Neural progenitor cell (in vitro differentiated cells): ENCODE results near the gene PNN. TPM values are rescaled to one million over a fixed set of nuclear protein-coding genes. Genes with fewer than 3 reads are reported as not detected.
"Not testable (repeated sequence)": the region's sequence is repeated elsewhere in the genome, so short reads cannot be mapped to it uniquely, and the experiment has no call there.

Experiments used
- DNase-seq: peaks from one replicate; pipeline ENCODE4 v3.0.0-alpha.2; 2016; ENCODE audit warnings: low spot score
- H2AFZ ChIP-seq: fragments of 200-600 bp; sonication (generic); replicated peaks from 2 replicates; pipeline ENCODE4 v1.6.1; 2016; ENCODE audit warnings: antibody characterized with exemption
- H3F3A ChIP-seq: fragments of 200-600 bp; sonication (generic); 2 replicates; pipeline ENCODE4 v1.6.1; 2016; ENCODE audit warnings: antibody characterized with exemption, low read depth
- H3K27ac ChIP-seq: fragments of 200-600 bp; sonication (generic); 2 replicates; pipeline ENCODE4 v1.5.1; 2016; ENCODE audit warnings: mild to moderate bottlenecking
- H3K27me3 ChIP-seq: fragments of 200-600 bp; sonication (generic); 2 replicates; pipeline ENCODE4 v1.6.1; 2016; ENCODE audit warnings: mild to moderate bottlenecking, moderate library complexity
- H3K36me3 ChIP-seq: fragments of 200-600 bp; sonication (generic); 2 replicates; pipeline ENCODE4 v1.5.1; 2016
- H3K4me1 ChIP-seq: fragments of 200-600 bp; sonication (generic); 2 replicates; pipeline ENCODE4 v1.6.1; 2016; ENCODE audit warnings: mixed run types
- H3K4me2 ChIP-seq: fragments of 200-600 bp; sonication (generic); 2 replicates; pipeline ENCODE4 v1.6.1; 2016
- H3K4me3 ChIP-seq: fragments of 200-600 bp; sonication (generic); 2 replicates; pipeline ENCODE4 v1.5.1; 2016
- H3K79me2 ChIP-seq: fragments of 200-600 bp; sonication (generic); 2 replicates; pipeline ENCODE4 v1.6.1; 2016; ENCODE audit warnings: low read depth
- H3K9ac ChIP-seq: fragments of 200-600 bp; sonication (generic); 2 replicates; pipeline ENCODE4 v1.6.1; 2016
- H3K9me3 ChIP-seq: fragments of 200-600 bp; sonication (generic); 2 replicates; pipeline ENCODE4 v1.5.1; 2016; ENCODE audit warnings: low read depth
- H4K20me1 ChIP-seq: fragments of 200-600 bp; sonication (generic); 2 replicates; pipeline ENCODE4 v1.6.1; 2016; ENCODE audit warnings: low read depth
- H3K27ac Mint-ChIP-seq: 3 replicates; pipeline ENCODE4 v1.8.0; 2021; ENCODE audit warnings: mixed read lengths
- H3K27me3 Mint-ChIP-seq: 2 replicates; pipeline ENCODE4 v1.8.0; 2022; ENCODE audit warnings: low read depth, mild to moderate bottlenecking, inconsistent platforms, moderate library complexity, mixed read lengths; ENCODE audit not compliant: insufficient read depth
- H3K36me3 Mint-ChIP-seq: 3 replicates; pipeline ENCODE4 v1.8.0; 2021; ENCODE audit warnings: mixed read lengths
- H3K4me1 Mint-ChIP-seq: 3 replicates; pipeline ENCODE4 v1.8.0; 2021; ENCODE audit warnings: mixed read lengths
- H3K4me3 Mint-ChIP-seq: 3 replicates; pipeline ENCODE4 v1.8.0; 2021; ENCODE audit warnings: mild to moderate bottlenecking, moderate library complexity, mixed read lengths
- H3K9me3 Mint-ChIP-seq: 3 replicates; pipeline ENCODE4 v1.8.0; 2020; ENCODE audit warnings: mixed read lengths
- CTCF ChIP-seq: fragments of 200-600 bp; sonication (generic); IDR thresholded peaks from 2 replicates; pipeline ENCODE4 v1.5.1; 2017; ENCODE audit warnings: antibody characterized with exemption, mild to moderate bottlenecking
- EZH2 ChIP-seq: fragments of 200-600 bp; sonication (generic); IDR thresholded peaks from 2 replicates; pipeline ENCODE4 v1.6.1; 2017; ENCODE audit warnings: antibody characterized with exemption, mild to moderate bottlenecking, moderate library complexity
- EZH2phosphoT487 ChIP-seq: fragments of 200-600 bp; sonication (generic); IDR thresholded peaks from 2 replicates; pipeline ENCODE4 v1.6.1; 2017; ENCODE audit warnings: antibody characterized with exemption
- total RNA-seq: library from RNA; depleted of rRNA; stranded (reverse); fragments of >200 nt; gene quantifications from 2 replicates; pipeline ENCODE4 v1.2.3, GENCODE V29; 2015; ENCODE audit warnings: low replicate concordance

PNN gene
- total RNA-seq, 1 donor from 2014 or later, result 110 TPM

DNA sequence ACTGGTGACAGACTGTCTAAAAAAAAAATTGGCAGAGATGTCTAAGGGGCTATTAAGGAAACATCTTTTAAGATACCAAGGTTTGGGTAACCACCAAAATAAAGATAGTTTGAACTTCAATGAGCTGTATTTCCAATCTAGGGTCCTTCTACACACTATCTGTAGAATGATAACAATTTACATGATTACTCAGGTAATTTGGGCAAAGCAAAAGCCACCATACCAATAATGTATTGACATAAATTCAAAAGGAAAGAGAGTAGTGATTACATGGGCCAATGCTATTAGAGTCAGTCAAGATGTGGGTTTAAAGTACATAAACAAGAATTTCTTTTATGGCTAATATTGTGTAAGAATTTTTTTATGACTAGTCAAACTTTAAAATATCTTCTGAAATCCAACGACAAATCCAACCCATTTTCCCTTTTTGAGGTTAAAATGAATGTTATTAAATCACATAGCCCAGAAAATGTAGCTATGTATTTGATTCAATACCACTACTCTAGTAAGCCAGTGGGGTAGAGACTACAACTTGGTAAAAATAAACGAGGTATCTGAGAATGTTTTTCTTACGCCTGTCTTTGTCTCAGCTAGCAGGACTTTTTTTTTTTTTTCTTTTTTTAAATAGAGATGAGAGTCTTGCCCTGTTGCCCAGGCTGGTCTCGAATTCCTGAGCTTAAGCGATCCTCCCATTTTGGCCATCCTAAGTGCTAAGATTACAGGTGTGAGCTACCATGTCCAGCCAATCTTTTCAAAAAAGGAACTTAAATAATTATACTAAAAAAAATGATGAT, 10.4 kb downstream of the PNN start:
- H3K27ac Mint-ChIP-seq, result no peak overlapping the region
- Histone ChIP-seq H4K20me1 (peaks cover 35% of the 10 kb centered on the region), H3K4me3 (no peak overlapping the region), H3K27ac (peak overlapping the region; percentile 0), H3K4me2 (no peak overlapping the region), H3K79me2 (peaks cover 28% of the 10 kb centered on the region), H2AFZ (no peak overlapping the region), H3K27me3 (no peaks in the 10 kb centered on the region), H3F3A (peaks cover 83% of the 10 kb centered on the region), H3K9ac (no peak overlapping the region), H3K36me3 (peaks cover 33% of the 10 kb centered on the region), H3K9me3 (no peaks in the 10 kb centered on the region), H3K4me1 (peaks cover 22% of the 10 kb centered on the region)
- peaks cover 3% of the 10 kb centered on the region for H3K27me3 Mint-ChIP-seq
- peaks cover 20% of the 10 kb centered on the region for H3K36me3 Mint-ChIP-seq
- TF ChIP-seq EZH2phosphoT487 (no peak), CTCF (no peak), EZH2 (no peak)
- no peak overlapping the region for H3K4me3 Mint-ChIP-seq
- no peak for DNase-seq
- H3K9me3 Mint-ChIP-seq, result no peaks in the 10 kb centered on the region
- no peaks in the 10 kb centered on the region for H3K4me1 Mint-ChIP-seq

- Histone ChIP-seq H3F3A (peaks cover 67% of the 10 kb centered on the region), H3K9me3 (no peaks in the 10 kb centered on the region), H4K20me1 (peaks cover 25% of the 10 kb centered on the region), H2AFZ (no peak overlapping the region), H3K9ac (no peak overlapping the region), H3K4me2 (no peak overlapping the region), H3K36me3 (peaks cover 20% of the 10 kb centered on the region), H3K27me3 (no peaks in the 10 kb centered on the region), H3K79me2 (peaks cover 13% of the 10 kb centered on the region), H3K4me1 (peaks cover 22% of the 10 kb centered on the region), H3K27ac (peak overlapping the region; percentile 83), H3K4me3 (no peak overlapping the region)
- DNase-seq, result no peak
- Mint-ChIP-seq H3K4me1 (no peaks in the 10 kb centered on the region), H3K36me3 (peaks cover 20% of the 10 kb centered on the region), H3K27me3 (peaks cover 3% of the 10 kb centered on the region), H3K4me3 (no peak overlapping the region), H3K9me3 (no peaks in the 10 kb centered on the region), H3K27ac (peak overlapping the region; percentile 74)
- TF ChIP-seq EZH2phosphoT487, result no peak
- no peak for TF ChIP-seq CTCF
- TF ChIP-seq EZH2, result no peak
Observed at GRCh38 chr14:39186941-39187525, 12.0 kb downstream of the PNN start.

GRCh38 chr14:39203659-39204606, 28.9 kb downstream of the PNN start:
- H3K9ac ChIP-seq, result no peak overlapping the region
- H3K27me3 ChIP-seq, result no peaks in the 10 kb centered on the region
- no peaks in the 10 kb centered on the region for H3K9me3 Mint-ChIP-seq
- H3K36me3 Mint-ChIP-seq, result no peaks in the 10 kb centered on the region
- no peak for DNase-seq
- no peak overlapping the region for H3K4me3 Mint-ChIP-seq
- peak overlapping the region; percentile 10 for H3K4me2 ChIP-seq
- H3K36me3 ChIP-seq, result no peaks in the 10 kb centered on the region
- H4K20me1 ChIP-seq, result no peaks in the 10 kb centered on the region
- no peak overlapping the region for H3K4me3 ChIP-seq
- H3F3A ChIP-seq, result peaks cover 7% of the 10 kb centered on the region
- peak overlapping the region; percentile 58 for H3K27ac Mint-ChIP-seq
- H2AFZ ChIP-seq, result peak overlapping the region; percentile 57
- no peaks in the 10 kb centered on the region for H3K9me3 ChIP-seq
- H3K27me3 Mint-ChIP-seq, result peaks cover 5% of the 10 kb centered on the region
- H3K79me2 ChIP-seq, result no peaks in the 10 kb centered on the region
- peaks cover 13% of the 10 kb centered on the region for H3K4me1 Mint-ChIP-seq
- peaks cover 10% of the 10 kb centered on the region for H3K4me1 ChIP-seq
- TF ChIP-seq EZH2phosphoT487 (no peak), CTCF (no peak), EZH2 (no peak)
- no peak overlapping the region for H3K27ac ChIP-seq

DNA sequence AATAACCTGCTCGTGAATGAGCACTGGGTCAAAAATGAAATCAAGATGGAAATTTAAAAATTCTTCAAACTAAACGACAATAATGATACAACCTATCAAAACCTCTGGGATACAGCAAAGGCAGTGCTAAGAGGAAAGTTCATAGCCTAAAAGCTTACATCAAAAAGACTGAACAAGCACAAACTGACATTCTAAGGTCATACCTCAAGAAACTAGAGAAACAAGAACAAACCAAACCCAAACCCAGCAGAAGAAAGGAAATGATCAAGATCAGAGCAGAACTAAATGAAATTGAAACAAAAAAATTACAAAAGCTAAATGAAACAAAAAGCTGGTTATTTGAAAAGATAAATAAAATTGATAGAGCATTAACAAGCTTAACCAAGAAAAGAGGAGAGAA, 32.4 kb downstream of the PNN start:
- not testable (repeated sequence) for H3K27me3 ChIP-seq, H3K79me2 ChIP-seq, H3K4me3 Mint-ChIP-seq, H4K20me1 ChIP-seq, H3K27me3 Mint-ChIP-seq, H3K9me3 Mint-ChIP-seq, H3K36me3 Mint-ChIP-seq, H3K4me3 ChIP-seq, H3K27ac ChIP-seq, H3K4me2 ChIP-seq, H3K27ac Mint-ChIP-seq, H3F3A ChIP-seq, H3K36me3 ChIP-seq, H3K9ac ChIP-seq, DNase-seq, H3K9me3 ChIP-seq, H2AFZ ChIP-seq
- peaks cover 13% of the 10 kb centered on the region for H3K4me1 Mint-ChIP-seq
- peaks cover 10% of the 10 kb centered on the region for H3K4me1 ChIP-seq
